22Rv1 (cell line): ENCODE data around the gene SHD.
"Not testable (repeated sequence)": the region's sequence is repeated elsewhere in the genome, so short reads cannot be mapped to it uniquely, and the experiment has no call there.

ENCODE experiments used
- ZFX ChIP-seq: fragments of 450-650 bp; IDR thresholded peaks from 2 replicates; pipeline ENCODE4 v1.6.1; 2017; ENCODE audit warnings: antibody characterized with exemption, borderline replicate concordance
- TF ChIP-seq, protein P1 (sequence below): fragments of 450-650 bp; IDR thresholded peaks from 2 replicates; pipeline ENCODE4 v1.5.1; 2017; ENCODE audit warnings: mild to moderate bottlenecking

DNA sequence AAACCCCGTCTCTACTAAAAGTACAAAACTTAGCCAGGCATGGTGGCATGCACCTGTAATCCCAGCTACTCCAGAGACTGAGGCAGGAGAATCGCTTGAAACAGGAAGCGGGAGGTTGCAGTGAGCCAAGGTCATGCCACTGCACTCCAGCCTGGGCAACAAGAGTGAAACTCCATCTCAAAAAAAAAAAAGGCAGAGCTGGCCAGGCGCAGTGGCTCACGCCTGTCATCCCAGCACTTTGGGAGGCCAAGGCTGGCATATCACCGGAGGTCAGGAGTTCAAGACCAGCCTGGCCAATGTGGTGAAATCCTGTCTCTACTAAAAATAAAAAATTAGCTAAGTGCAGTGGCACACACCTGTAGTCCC is 4.8 kb upstream of the SHD start:
- TF ChIP-seq, protein P1, sequence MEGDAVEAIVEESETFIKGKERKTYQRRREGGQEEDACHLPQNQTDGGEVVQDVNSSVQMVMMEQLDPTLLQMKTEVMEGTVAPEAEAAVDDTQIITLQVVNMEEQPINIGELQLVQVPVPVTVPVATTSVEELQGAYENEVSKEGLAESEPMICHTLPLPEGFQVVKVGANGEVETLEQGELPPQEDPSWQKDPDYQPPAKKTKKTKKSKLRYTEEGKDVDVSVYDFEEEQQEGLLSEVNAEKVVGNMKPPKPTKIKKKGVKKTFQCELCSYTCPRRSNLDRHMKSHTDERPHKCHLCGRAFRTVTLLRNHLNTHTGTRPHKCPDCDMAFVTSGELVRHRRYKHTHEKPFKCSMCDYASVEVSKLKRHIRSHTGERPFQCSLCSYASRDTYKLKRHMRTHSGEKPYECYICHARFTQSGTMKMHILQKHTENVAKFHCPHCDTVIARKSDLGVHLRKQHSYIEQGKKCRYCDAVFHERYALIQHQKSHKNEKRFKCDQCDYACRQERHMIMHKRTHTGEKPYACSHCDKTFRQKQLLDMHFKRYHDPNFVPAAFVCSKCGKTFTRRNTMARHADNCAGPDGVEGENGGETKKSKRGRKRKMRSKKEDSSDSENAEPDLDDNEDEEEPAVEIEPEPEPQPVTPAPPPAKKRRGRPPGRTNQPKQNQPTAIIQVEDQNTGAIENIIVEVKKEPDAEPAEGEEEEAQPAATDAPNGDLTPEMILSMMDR = not testable (repeated sequence)
- not testable (repeated sequence) for TF ChIP-seq ZFX
